GM21381 (cell line): ENCODE results near the gene URGCP.
"Not testable (repeated sequence)": the region's sequence is repeated elsewhere in the genome, so short reads cannot be mapped to it uniquely, and the experiment has no call there.

Experiments
- ATAC-seq: cut with Tn5 transposase; IDR thresholded peaks from one replicate; pipeline ENCODE4 v1.9.1; 2021; ENCODE audit warnings: mild to moderate bottlenecking, moderate library complexity; ENCODE audit not compliant: unreplicated experiment

URGCP gene

GRCh38 chr7:43834463-43835251 lies 71.7 kb downstream of the URGCP start:
- ATAC-seq = peak; percentile 50

GRCh38 chr7:43830917-43831316 lies 75.5 kb downstream of the URGCP start:
- not testable (repeated sequence) for ATAC-seq
